ENCODE results near the gene SSC4D. TPM values are rescaled to one million over a fixed set of nuclear protein-coding genes. Genes with fewer than 3 reads are reported as not detected.
A peak's percentile ranks its signal among the peaks of the same experiment; 100 is the strongest.
"Not testable (repeated sequence)": the region's sequence is repeated elsewhere in the genome, so short reads cannot be mapped to it uniquely, and the experiment has no call there.

The SSC4D gene
- 2.2 and 2.9 TPM in 2 replicates for total RNA-seq (2014; rRNA removed; shearing (Covaris generic))

GRCh38 chr7:76409537-76409936 lies at the start of gene SSC4D:
TSS of gene SSC4D (minus strand) at chr7:76409697. CDS start at chr7:76404439, 5,258 bp downstream.
- no peak for DNase-seq (ENCODE audit: low spot score)

GRCh38 chr7:76458504-76458903 lies 49.0 kb upstream of the SSC4D start:
- not testable (repeated sequence) for DNase-seq (ENCODE audit: low spot score)

- DNase-seq (ENCODE audit: low spot score) = not testable (repeated sequence)
Measured at GRCh38 chr7:76457017-76457416, 47.5 kb upstream of the SSC4D start.

GRCh38 chr7:76445577-76446008 lies 36.1 kb upstream of the SSC4D start:
- peak; percentile 60 for DNase-seq (ENCODE audit: low spot score)

GRCh38 chr7:76443846-76444245 lies 34.3 kb upstream of the SSC4D start:
- not testable (repeated sequence) for DNase-seq (ENCODE audit: low spot score)

GRCh38 chr7:76442664-76443446 lies 33.4 kb upstream of the SSC4D start:
- not testable (repeated sequence) for DNase-seq (ENCODE audit: low spot score)

- not testable (repeated sequence) for DNase-seq (ENCODE audit: low spot score)
Measured at GRCh38 chr7:76441792-76442191, 32.3 kb upstream of the SSC4D start.

- DNase-seq (ENCODE audit: low spot score) = not testable (repeated sequence)
Measured at GRCh38 chr7:76440404-76440803, 30.9 kb upstream of the SSC4D start.

GRCh38 chr7:76439120-76439888 lies 29.8 kb upstream of the SSC4D start:
- DNase-seq (ENCODE audit: low spot score) = not testable (repeated sequence)

- peak; percentile 97 for DNase-seq (ENCODE audit: low spot score)
Measured at GRCh38 chr7:76437873-76438272, 28.4 kb upstream of the SSC4D start.

- DNase-seq (ENCODE audit: low spot score) = no peak
Measured at GRCh38 chr7:76430836-76431235, 21.3 kb upstream of the SSC4D start.

- no peak for DNase-seq (ENCODE audit: low spot score)
Measured at GRCh38 chr7:76430211-76430610, 20.7 kb upstream of the SSC4D start.

GRCh38 chr7:76428868-76429805 lies 19.6 kb upstream of the SSC4D start:
- DNase-seq (ENCODE audit: low spot score) = no peak

- DNase-seq (ENCODE audit: low spot score) = no peak
Measured at GRCh38 chr7:76428149-76428823, 18.8 kb upstream of the SSC4D start.

- no peak for DNase-seq (ENCODE audit: low spot score)
Measured at GRCh38 chr7:76427635-76428034, 18.1 kb upstream of the SSC4D start.

GRCh38 chr7:76426246-76426645 lies 16.7 kb upstream of the SSC4D start:
- no peak for DNase-seq (ENCODE audit: low spot score)

GRCh38 chr7:76425558-76425957 lies 16.1 kb upstream of the SSC4D start:
- DNase-seq (ENCODE audit: low spot score) = not testable (repeated sequence)

- DNase-seq (ENCODE audit: low spot score) = no peak
Measured at GRCh38 chr7:76425156-76425555, 15.7 kb upstream of the SSC4D start.

GRCh38 chr7:76424413-76425111 lies 15.1 kb upstream of the SSC4D start, which contains the start of gene ZP3:
TSS of gene ZP3 (plus strand) at chr7:76424950. CDS start at chr7:76424965, 15 bp downstream.
- DNase-seq (ENCODE audit: low spot score) = no peak
